Measurements from ENCODE around the gene EMP3.
A peak's percentile ranks its signal among the peaks of the same experiment; 100 is the strongest.
"Not testable (repeated sequence)": the region's sequence is repeated elsewhere in the genome, so short reads cannot be mapped to it uniquely, and the experiment has no call there.

The EMP3 gene

GRCh38 chr19:48348045-48348444, 22.7 kb downstream of the EMP3 start:
- DNase-seq (ENCODE audit: low spot score), result no peak

- DNase-seq (ENCODE audit: low spot score), result no peak
These were observed 23.4 kb downstream of the EMP3 start for GRCh38 chr19:48348737-48349136.

GRCh38 chr19:48350856-48351255, 25.5 kb downstream of the EMP3 start:
- DNase-seq (ENCODE audit: low spot score), result no peak

GRCh38 chr19:48351341-48351752, 26.0 kb downstream of the EMP3 start:
- no peak for DNase-seq (ENCODE audit: low spot score)

GRCh38 chr19:48353677-48354076, 28.3 kb downstream of the EMP3 start:
- DNase-seq (ENCODE audit: low spot score), result no peak

GRCh38 chr19:48354332-48354992, 29.1 kb downstream of the EMP3 start:
- no peak for DNase-seq (ENCODE audit: low spot score)

- no peak for DNase-seq (ENCODE audit: low spot score)
These were observed 30.1 kb downstream of the EMP3 start for GRCh38 chr19:48355365-48355954.

GRCh38 chr19:48359123-48359522, 33.8 kb downstream of the EMP3 start:
- DNase-seq (ENCODE audit: low spot score), result no peak

- DNase-seq (ENCODE audit: low spot score), result no peak
These were observed 36.6 kb downstream of the EMP3 start for GRCh38 chr19:48361912-48362311.

GRCh38 chr19:48362716-48363499, 37.6 kb downstream of the EMP3 start:
- DNase-seq (ENCODE audit: low spot score), result peak; percentile 92

GRCh38 chr19:48363500-48363809, 38.1 kb downstream of the EMP3 start:
- DNase-seq (ENCODE audit: low spot score), result no peak

GRCh38 chr19:48363810-48364597, 38.7 kb downstream of the EMP3 start, which contains the start of the genes SYNGR4 and TMEM143:
Gene SYNGR4, plus strand, starts transcription at chr19:48364367. Its CDS starts 1,476 bp downstream, at chr19:48365843.
Gene TMEM143, minus strand, starts transcription at chr19:48363940. Its CDS starts 20 bp downstream, at chr19:48363920.
- peak; percentile 99 for DNase-seq (ENCODE audit: low spot score)

GRCh38 chr19:48364598-48365348, 39.4 kb downstream of the EMP3 start:
- DNase-seq (ENCODE audit: low spot score), result no peak

GRCh38 chr19:48365602-48366001, 40.2 kb downstream of the EMP3 start:
- DNase-seq (ENCODE audit: low spot score), result no peak

GRCh38 chr19:48367855-48368254, 42.5 kb downstream of the EMP3 start:
- DNase-seq (ENCODE audit: low spot score), result no peak

GRCh38 chr19:48368936-48369335, 43.6 kb downstream of the EMP3 start:
- no peak for DNase-seq (ENCODE audit: low spot score)

- no peak for DNase-seq (ENCODE audit: low spot score)
These were observed 45.6 kb downstream of the EMP3 start for GRCh38 chr19:48370955-48371354.

- no peak for DNase-seq (ENCODE audit: low spot score)
These were observed 46.0 kb downstream of the EMP3 start for GRCh38 chr19:48371367-48371766.

- not testable (repeated sequence) for DNase-seq (ENCODE audit: low spot score)
These were observed 46.4 kb downstream of the EMP3 start for GRCh38 chr19:48371771-48372170.

- DNase-seq (ENCODE audit: low spot score), result no peak
These were observed 47.6 kb downstream of the EMP3 start for GRCh38 chr19:48372904-48373303.

- no peak for DNase-seq (ENCODE audit: low spot score)
These were observed 48.2 kb downstream of the EMP3 start for GRCh38 chr19:48373567-48373966.

GRCh38 chr19:48378194-48378570, 52.8 kb downstream of the EMP3 start:
- DNase-seq (ENCODE audit: low spot score), result no peak
